Activated naive CD8-positive, alpha-beta T cell treated with anti-CD3 and anti-CD28 coated beads, Interleukin-2, amount 50 U/mL, for 24 hours (primary cell): Measurements from ENCODE around the gene WDR31.
"Not testable (repeated sequence)": the region's sequence is repeated elsewhere in the genome, so short reads cannot be mapped to it uniquely, and the experiment has no call there.

Source experiments
- ATAC-seq: fragments of 150-1000 bp; cut with Tn5 transposase; one replicate; pipeline ENCODE4 v1.10.0; 2021
- DNase-seq: peaks from one replicate; pipeline ENCODE4 v3.0.0; 2021
- H3K27ac Mint-ChIP-seq: one replicate; pipeline ENCODE4 v1.8.0; 2021; ENCODE audit warnings: mild to moderate bottlenecking, mixed read lengths
- H3K27me3 Mint-ChIP-seq: one replicate; pipeline ENCODE4 v1.8.0; 2021; ENCODE audit warnings: mixed read lengths
- H3K36me3 Mint-ChIP-seq: one replicate; pipeline ENCODE4 v1.8.0; 2021; ENCODE audit warnings: low read depth, mixed read lengths
- H3K4me1 Mint-ChIP-seq: one replicate; pipeline ENCODE4 v1.8.0; 2021; ENCODE audit warnings: mixed read lengths
- H3K4me3 Mint-ChIP-seq: one replicate; pipeline ENCODE4 v1.8.0; 2021; ENCODE audit warnings: mild to moderate bottlenecking, moderate library complexity, mixed read lengths
- H3K9me3 Mint-ChIP-seq: one replicate; pipeline ENCODE4 v1.8.0; 2021; ENCODE audit warnings: mixed read lengths

Gene WDR31

DNA sequence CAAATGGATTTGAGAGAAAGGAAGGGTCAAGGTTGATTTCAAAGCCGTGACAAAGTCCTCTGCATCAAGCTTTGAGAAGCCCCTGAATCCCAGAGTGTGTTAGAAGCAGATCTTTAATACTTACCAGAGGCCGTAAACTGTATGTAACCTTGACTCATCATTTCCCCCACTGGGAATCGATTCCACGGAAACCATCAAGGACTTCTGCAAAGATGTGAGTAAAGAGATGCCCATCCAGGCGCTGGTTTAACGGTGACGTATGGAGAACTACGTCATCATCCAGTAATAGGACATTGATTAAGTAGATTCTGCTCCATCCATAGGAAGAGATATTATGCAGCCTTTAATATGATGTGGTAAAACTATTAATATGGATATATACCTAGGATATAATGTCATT is 38.5 kb downstream of the WDR31 start:
- no peaks in the 10 kb centered on the region for H3K36me3 Mint-ChIP-seq
- no peak overlapping the region for H3K4me3 Mint-ChIP-seq
- ATAC-seq (no peak), DNase-seq (no peak)
- no peaks in the 10 kb centered on the region for H3K4me1 Mint-ChIP-seq
- H3K27me3 Mint-ChIP-seq, result no peaks in the 10 kb centered on the region
- no peaks in the 10 kb centered on the region for H3K9me3 Mint-ChIP-seq
- no peak overlapping the region for H3K27ac Mint-ChIP-seq

DNA sequence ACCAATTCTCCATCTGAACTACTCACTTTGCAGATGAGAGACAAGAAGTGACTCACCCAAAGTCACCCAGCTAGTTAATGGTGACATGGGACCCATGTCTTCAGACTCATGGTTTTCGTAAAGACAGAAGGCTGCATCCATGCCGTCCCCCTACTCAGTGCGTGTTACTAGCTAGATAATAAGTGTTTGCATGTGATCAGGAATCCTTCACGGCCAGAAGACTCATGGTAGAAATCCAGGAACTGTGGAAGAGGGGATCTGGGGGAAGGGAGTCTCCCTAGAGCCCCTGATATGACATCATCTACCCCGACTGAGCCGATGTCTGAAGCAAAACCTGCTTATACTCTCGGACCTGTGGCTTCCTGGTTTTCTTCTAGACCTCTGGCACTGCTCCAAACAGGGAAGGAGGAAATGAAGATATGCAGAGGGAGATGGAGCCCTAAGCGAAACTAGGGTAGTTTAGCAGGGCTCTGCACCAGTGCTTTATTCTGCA is 40.2 kb downstream of the WDR31 start:
- Mint-ChIP-seq H3K27ac (no peak overlapping the region), H3K9me3 (no peaks in the 10 kb centered on the region), H3K4me1 (no peaks in the 10 kb centered on the region), H3K27me3 (no peaks in the 10 kb centered on the region), H3K4me3 (no peak overlapping the region), H3K36me3 (no peaks in the 10 kb centered on the region)
- DNase-seq, result no peak
- no peak for ATAC-seq

DNA sequence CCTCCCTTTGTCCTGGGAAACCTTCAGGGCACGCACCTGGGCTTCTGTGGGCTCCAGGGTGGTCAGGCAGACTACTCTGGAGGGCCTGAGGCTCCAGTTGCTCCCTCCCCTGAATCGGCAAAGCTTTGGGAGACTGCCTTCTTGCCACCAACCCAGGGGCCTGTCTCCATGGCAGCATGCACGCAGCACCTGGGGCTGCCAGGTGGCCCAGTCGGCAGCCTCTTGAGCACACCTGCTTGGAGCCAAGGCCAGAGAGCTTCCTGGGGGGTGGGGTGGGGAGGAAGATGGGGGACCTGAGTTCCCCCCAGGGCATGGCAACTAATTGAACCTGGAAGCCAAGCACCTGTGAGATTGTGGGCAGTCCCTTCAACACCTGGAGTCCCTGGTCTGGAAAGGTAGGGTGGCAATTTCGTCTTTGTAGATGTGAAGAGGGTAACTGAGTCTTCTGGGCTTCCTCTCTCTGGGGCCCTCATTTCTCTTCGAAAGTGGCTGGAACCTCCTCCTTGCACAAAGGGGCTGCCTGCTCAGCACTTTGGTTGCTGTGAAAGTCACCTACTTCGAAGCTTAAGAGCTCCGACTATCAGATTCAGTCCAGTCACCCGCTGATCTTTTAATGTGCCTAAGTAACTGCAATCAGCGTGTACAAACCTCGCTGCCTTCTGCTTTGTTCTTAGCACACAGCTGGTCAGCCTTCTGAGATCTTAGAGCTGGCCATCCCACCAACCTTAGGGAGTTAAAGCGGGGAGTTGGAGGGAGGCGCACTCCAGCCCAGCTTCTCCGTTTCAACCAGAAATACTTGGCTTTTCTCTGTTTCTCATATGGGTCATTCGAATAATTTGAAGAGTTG is 40.9 kb downstream of the WDR31 start:
- Mint-ChIP-seq H3K9me3 (no peaks in the 10 kb centered on the region), H3K4me3 (no peak overlapping the region), H3K27me3 (no peaks in the 10 kb centered on the region), H3K27ac (no peak overlapping the region), H3K4me1 (no peaks in the 10 kb centered on the region), H3K36me3 (no peaks in the 10 kb centered on the region)
- DNase-seq, result no peak
- no peak for ATAC-seq

DNA sequence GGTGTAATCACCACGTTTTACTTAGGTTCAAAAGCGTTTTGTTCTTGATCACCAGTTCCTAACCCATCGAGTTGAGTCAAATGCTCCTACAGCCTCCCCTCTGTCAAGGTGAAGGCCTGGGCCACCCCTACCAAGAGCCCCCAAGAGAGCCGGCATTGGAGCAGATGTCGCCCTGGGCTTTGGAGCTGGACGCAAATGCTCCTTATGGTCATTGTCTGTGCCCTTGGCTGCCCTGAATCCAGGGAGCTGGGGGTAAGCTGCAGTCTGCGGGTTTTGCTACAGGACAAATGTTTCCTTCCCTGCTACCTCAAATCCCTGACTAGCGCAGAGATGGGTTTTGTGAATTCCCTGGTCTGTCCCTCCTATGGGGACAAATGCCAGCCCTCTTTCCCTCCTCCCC is 41.8 kb downstream of the WDR31 start:
- ATAC-seq, result no peak
- Mint-ChIP-seq H3K4me3 (no peak overlapping the region), H3K27me3 (no peaks in the 10 kb centered on the region), H3K36me3 (peaks cover 3% of the 10 kb centered on the region), H3K9me3 (no peaks in the 10 kb centered on the region), H3K4me1 (no peaks in the 10 kb centered on the region), H3K27ac (no peak overlapping the region)
- no peak for DNase-seq

DNA sequence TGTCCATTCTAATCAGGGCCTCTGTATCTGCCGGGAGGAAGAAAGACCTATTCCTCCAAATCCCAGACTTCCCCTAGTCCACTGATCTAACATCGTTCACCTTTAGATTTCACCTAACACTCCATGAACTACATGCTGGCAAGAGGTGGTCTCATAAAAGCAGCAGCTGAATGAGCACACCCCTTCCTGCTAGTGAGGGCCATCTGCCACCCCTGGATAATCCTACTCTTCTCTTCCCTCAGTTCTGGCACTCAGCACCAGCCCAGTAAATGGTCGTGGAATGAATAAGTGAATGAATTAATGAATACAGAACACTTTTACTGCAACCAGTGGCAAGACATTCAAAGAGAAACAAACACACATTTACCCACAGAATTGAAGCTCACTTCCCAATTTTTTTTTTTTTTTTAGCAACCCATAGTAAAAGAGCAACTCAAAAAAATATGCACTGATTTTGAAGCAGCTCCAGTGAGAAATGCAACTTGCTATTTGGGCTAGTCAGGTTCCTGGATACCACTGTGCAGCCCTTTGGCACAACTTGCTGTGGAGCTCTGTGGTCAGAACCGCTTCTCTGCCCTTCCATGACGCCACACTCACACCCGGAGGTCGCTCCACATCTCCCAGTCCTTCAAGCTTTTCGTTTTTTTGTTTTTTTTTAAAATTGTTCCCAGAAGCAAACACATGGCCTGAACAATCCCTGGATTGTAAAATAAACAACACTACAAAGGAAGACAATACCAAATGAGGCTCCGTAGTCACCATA is 43.1 kb downstream of the WDR31 start:
- Mint-ChIP-seq H3K27me3 (no peaks in the 10 kb centered on the region), H3K4me1 (no peaks in the 10 kb centered on the region), H3K4me3 (no peak overlapping the region), H3K27ac (no peak overlapping the region), H3K9me3 (no peaks in the 10 kb centered on the region), H3K36me3 (peaks cover 9% of the 10 kb centered on the region)
- DNase-seq, result no peak
- ATAC-seq, result no peak

DNA sequence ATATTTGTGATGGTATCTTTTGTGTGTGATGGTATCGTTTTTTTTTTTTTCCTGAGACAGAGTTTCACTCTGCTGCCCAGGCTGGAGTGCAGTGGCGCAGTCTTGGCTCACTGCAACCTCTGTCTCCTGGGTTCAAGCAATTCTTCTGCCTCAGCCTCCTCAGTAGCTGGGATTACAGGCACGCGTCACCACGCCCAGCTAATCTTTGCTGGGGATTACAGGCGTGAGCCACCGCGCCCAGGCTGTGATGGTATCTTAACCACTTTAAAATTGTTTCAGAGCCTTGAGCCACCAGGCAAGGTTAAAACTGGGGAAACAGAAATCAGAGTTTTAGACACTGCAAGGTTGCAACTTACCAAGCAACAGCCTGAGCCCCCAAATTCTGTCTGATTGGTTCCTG is 43.8 kb downstream of the WDR31 start:
- not testable (repeated sequence) for H3K27me3 Mint-ChIP-seq, ATAC-seq, H3K4me1 Mint-ChIP-seq, H3K4me3 Mint-ChIP-seq, H3K27ac Mint-ChIP-seq, H3K9me3 Mint-ChIP-seq, DNase-seq
- H3K36me3 Mint-ChIP-seq, result peaks cover 17% of the 10 kb centered on the region

DNA sequence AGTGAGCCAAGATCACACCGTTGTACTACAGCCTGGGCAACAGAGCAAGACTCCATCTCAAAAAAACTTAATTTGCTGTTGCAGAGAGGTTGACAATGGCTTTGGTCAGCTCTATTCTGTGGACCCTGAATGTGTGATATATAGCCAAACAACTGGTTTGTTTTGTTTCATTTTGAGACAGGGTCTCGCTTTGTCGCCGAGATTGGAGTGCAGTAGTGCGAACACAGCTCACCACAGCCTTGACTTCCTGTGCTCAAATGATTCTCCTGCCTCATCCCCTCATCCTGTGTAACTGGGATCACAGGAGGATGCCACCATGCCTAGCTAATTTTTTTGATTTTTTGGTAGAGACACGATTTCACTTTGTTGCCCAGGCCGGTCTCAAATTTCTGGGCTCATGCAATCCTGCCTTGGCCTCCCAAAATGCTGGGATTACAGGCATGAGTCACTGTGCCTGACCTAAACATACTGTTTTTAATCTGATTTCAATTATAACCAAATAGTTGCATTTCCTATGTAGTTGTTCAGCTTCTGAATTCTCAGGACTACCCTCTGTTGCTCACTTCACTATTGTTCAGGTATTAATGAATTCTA is 46.7 kb downstream of the WDR31 start:
- no peak overlapping the region for H3K27ac Mint-ChIP-seq
- peaks cover 40% of the 10 kb centered on the region for H3K36me3 Mint-ChIP-seq
- no peak for ATAC-seq
- H3K9me3 Mint-ChIP-seq, result no peaks in the 10 kb centered on the region
- H3K4me3 Mint-ChIP-seq, result no peak overlapping the region
- H3K4me1 Mint-ChIP-seq, result no peaks in the 10 kb centered on the region
- no peaks in the 10 kb centered on the region for H3K27me3 Mint-ChIP-seq
- no peak for DNase-seq

DNA sequence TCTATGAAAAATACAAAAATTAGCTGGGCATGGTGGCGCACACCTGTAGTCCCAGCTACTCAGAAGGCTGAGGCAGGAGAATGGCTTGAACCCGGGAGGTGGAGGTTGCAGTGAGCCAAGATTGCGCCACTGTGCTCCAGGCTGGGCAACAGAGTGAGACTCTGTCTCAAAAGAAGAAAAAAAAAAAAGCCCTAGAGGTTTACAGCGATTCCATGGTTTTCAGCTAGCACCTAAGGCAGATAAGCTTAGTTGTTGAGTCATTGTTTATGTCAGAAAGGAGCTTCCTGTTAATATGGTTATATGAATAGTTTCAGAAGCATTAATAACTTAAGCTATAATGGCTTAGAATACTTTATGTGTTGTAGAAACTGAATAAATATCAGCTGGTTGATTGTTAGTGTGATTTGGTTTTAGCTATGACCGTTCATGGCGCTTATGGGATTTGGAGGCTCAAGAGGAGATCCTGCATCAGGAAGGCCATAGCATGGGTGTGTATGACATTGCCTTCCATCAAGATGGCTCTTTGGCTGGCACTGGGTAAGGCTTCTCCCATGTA is 49.9 kb downstream of the WDR31 start:
- ATAC-seq (no peak), DNase-seq (no peak)
- H3K9me3 Mint-ChIP-seq, result no peaks in the 10 kb centered on the region
- H3K4me1 Mint-ChIP-seq, result no peaks in the 10 kb centered on the region
- H3K36me3 Mint-ChIP-seq, result peaks cover 60% of the 10 kb centered on the region
- no peaks in the 10 kb centered on the region for H3K27me3 Mint-ChIP-seq
- H3K27ac Mint-ChIP-seq, result no peak overlapping the region
- no peak overlapping the region for H3K4me3 Mint-ChIP-seq

DNA sequence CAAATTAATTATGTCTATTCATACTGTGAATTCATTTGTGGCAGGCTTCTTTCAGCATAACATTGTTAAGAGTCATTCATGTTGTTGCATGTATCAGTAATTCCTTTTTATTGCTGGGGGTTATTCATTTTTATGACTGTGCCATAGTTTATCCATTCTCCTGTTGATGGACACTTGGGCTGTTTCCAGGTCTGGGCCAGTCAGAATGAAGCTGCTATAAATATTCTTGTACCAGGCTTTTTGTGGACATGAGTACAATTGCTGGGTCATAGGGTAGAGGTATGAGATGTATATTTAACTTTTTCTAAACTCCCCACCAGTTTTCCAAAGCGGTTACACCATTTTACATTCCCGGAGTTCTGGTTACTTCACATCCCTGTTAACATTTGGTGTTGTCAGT is 51.0 kb downstream of the WDR31 start:
- ATAC-seq (no peak), DNase-seq (no peak)
- H3K36me3 Mint-ChIP-seq, result peaks cover 69% of the 10 kb centered on the region
- no peaks in the 10 kb centered on the region for H3K4me1 Mint-ChIP-seq
- no peak overlapping the region for H3K27ac Mint-ChIP-seq
- no peak overlapping the region for H3K4me3 Mint-ChIP-seq
- no peaks in the 10 kb centered on the region for H3K9me3 Mint-ChIP-seq
- no peaks in the 10 kb centered on the region for H3K27me3 Mint-ChIP-seq

DNA sequence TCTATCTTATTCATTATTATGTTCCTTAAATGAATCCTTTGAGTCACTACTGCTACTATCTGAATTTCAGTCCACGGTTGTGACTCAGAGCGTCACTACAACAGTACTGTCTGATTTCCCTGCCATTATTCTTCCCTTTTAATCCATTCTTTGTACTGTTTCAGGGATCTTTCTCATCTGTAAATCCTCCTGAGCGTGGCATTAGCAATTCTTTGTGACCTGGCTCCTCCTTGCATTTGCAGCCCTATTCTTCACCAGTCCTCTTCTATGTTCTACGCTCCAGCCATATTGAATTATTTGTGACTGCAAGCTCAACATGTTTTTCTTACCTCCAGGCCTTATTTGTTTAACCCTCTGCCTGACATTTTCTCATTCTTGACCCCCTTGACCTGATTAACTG is 58.7 kb downstream of the WDR31 start:
- Mint-ChIP-seq H3K9me3 (no peaks in the 10 kb centered on the region), H3K36me3 (peaks cover 73% of the 10 kb centered on the region), H3K27ac (no peak overlapping the region), H3K27me3 (no peaks in the 10 kb centered on the region), H3K4me3 (no peak overlapping the region), H3K4me1 (peaks cover 27% of the 10 kb centered on the region)
- no peak for DNase-seq
- ATAC-seq, result no peak

DNA sequence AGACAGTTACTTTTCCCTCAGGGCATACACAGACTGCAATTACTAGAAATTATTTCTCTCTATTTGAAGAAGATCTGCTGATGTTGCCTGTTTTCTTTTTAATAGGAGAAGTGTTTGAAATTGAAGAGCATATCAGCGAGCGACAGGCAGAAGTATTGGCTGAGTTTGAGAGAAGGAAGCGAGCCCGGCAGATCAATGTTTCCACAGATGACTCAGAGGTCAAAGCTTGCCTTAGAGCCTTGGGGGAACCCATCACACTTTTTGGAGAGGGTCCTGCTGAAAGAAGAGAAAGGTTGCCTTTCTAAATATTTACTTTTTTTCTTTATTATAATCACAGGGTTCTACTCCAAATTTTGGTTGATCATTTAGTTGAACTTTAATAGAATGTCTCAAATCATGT is 61.2 kb downstream of the WDR31 start:
- no peaks in the 10 kb centered on the region for H3K9me3 Mint-ChIP-seq
- H3K4me1 Mint-ChIP-seq, result peaks cover 33% of the 10 kb centered on the region
- H3K27ac Mint-ChIP-seq, result peak overlapping the region; percentile 43
- no peak for DNase-seq
- H3K27me3 Mint-ChIP-seq, result no peaks in the 10 kb centered on the region
- H3K36me3 Mint-ChIP-seq, result peaks cover 59% of the 10 kb centered on the region
- peak overlapping the region; percentile 46 for H3K4me3 Mint-ChIP-seq
- no peak for ATAC-seq

DNA sequence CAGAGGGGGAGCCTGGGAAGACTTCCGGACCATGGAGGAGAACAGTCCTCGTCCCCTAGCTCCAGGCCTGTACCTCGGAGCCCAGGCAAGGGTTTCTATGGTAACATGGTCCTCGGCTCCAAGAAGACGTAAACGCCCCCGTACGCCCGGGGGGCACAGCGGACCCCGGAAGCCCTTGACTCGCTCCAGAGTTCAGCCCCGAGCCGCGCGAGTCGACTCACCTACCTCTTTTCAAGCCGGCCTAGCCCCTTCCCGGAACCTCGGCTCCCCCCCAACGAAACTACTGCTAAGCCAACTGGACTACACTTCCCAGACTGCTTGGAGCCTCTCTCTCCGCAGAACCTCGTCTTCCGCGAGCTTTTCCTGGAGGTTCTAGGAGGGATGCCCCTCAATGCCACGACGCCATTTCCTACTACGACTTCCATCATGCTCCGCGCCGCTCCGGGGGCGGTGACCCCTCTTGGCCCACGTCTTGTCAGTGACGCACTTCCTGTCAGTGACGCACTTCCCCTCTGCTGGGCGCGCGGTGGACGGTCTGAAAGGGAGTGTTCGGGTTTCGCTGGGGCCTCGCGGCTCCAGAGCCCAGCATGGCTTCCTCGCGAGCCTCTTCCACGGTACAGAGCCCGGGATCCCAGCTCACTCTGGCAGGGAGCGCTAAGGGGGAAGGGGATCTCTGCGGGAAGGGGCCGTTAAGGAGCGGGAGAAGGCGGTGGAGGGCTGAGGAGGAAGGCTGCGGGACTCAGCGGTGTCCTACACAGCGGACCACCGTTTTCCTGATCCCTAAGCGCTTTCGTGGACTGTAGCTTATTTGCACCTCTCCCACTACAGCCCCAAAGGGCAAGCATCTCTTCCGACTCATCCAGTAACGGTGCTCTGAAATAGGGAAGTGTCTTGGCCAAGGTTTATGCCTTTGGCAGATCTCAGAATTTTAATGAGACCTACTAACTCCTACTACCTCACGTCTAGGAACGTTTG is 64.6 kb downstream of the WDR31 start, which contains the start of the genes CDC26 and PRPF4:
Gene CDC26 (minus strand): TSS at position 416 of the 975 bp plus-strand sequence. CDS start 3,065 bp downstream, outside the sequence.
Gene PRPF4 (plus strand): TSS at position 502 of the 975 bp plus-strand sequence. CDS start 86 bp downstream, at position 588.
- Mint-ChIP-seq H3K27me3 (no peaks in the 10 kb centered on the region), H3K9me3 (no peaks in the 10 kb centered on the region), H3K4me3 (no peak within 1 kb of the TSS), H3K27ac (no peak within 1 kb of the TSS), H3K4me1 (peaks cover 33% of the 10 kb centered on the region), H3K36me3 (peaks cover 40% of the 10 kb centered on the region)
- peak; percentile 97 for DNase-seq
- peak; percentile 96 for ATAC-seq

DNA sequence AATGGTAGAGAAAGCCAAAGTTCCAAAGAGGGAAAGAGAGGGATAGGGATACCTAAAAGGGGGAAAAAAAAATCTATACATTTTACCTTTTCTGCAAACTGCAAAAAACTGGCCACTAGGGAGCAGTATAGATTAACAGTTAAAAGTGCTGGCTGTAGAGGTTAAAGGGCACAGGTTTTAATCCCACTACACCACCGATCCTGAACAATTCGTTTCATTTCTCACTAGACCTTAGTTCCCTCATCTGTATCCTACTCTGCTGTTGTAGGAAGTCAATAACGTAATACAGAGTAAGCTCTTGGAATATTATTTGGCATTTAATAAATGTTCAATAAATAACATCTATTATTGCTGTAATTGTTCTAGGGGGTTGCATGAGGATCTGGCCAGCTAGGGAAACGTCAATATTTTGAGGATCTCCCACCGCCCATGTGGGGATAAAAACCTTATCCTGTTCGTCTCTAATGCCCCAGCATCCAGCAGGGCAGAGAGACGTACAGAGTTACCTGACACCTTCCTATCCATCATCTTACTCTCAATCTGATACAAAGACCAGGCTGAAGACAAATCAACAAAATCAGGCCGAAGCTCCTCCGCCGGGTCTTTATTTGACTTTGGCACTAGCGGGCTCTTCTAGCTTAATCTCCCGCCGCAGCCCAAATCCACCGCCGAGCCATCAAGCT is 65.5 kb downstream of the WDR31 start:
- Mint-ChIP-seq H3K4me1 (peaks cover 25% of the 10 kb centered on the region), H3K27ac (no peak overlapping the region), H3K36me3 (peaks cover 36% of the 10 kb centered on the region), H3K4me3 (no peak overlapping the region), H3K9me3 (no peaks in the 10 kb centered on the region), H3K27me3 (no peaks in the 10 kb centered on the region)
- ATAC-seq, result peak; percentile 2
- peak; percentile 14 for DNase-seq
